ENCODE measurements around the gene KLHL33.

Gene KLHL33

GRCh38 chr14:20400589-20400964 lies 35.4 kb downstream of the KLHL33 start:
- no peak for DNase-seq (ENCODE audit: low read depth, low spot score)
- ChIA-PET POLR2A (interaction anchor here (0.7 kb wide), 1 partner anchor 671 kb away, joined by 3 read pairs; no protein-coding TSS in a partner anchor), CTCF (interaction anchor here (3.1 kb wide), 1 partner anchor 15 kb away, joined by 18 read pairs; no protein-coding TSS in a partner anchor)
- H3K4me3 ChIP-seq (ENCODE audit: low read depth, low read length): no peak overlapping the region
- TF ChIP-seq CTCF (IDR thresholded peaks at IDR 0.05; ENCODE audit: insufficient read depth, low read length, missing control alignments): no peak

GRCh38 chr14:20397511-20397910 lies 38.5 kb downstream of the KLHL33 start:
- DNase-seq (ENCODE audit: low read depth, low spot score): no peak
- ChIA-PET CTCF (interaction anchor here (0.9 kb wide), 1 partner anchor 19 kb away, joined by 3 read pairs; no protein-coding TSS in a partner anchor), POLR2A (no interaction called here)
- no peak for TF ChIP-seq CTCF (IDR thresholded peaks at IDR 0.05; ENCODE audit: insufficient read depth, low read length, missing control alignments)
- no peak overlapping the region for H3K4me3 ChIP-seq (ENCODE audit: low read depth, low read length)

GRCh38 chr14:20391505-20391904 lies 44.5 kb downstream of the KLHL33 start:
- DNase-seq (ENCODE audit: low read depth, low spot score): no peak
- CTCF ChIA-PET: interaction anchor here (1.9 kb wide), 1 partner anchor 24 kb away, joined by 7 read pairs; no protein-coding TSS in a partner anchor
- H3K4me3 ChIP-seq (ENCODE audit: low read depth, low read length): no peak overlapping the region
- POLR2A ChIA-PET: no interaction called here
- TF ChIP-seq CTCF (IDR thresholded peaks at IDR 0.05; ENCODE audit: insufficient read depth, low read length, missing control alignments): no peak

GRCh38 chr14:20388159-20388558 lies 47.8 kb downstream of the KLHL33 start:
- no peak overlapping the region for H3K4me3 ChIP-seq (ENCODE audit: low read depth, low read length)
- ChIA-PET POLR2A (no interaction called here), CTCF (no interaction called here)
- TF ChIP-seq CTCF (IDR thresholded peaks at IDR 0.05; ENCODE audit: insufficient read depth, low read length, missing control alignments): no peak
- DNase-seq (ENCODE audit: low read depth, low spot score): no peak

GRCh38 chr14:20387576-20387975 lies 48.4 kb downstream of the KLHL33 start:
- no peak for DNase-seq (ENCODE audit: low read depth, low spot score)

GRCh38 chr14:20386276-20386855 lies 49.6 kb downstream of the KLHL33 start:
- POLR2A ChIA-PET: no interaction called here

More at GRCh38 chr14:20387576-20387975, 48.4 kb downstream of the KLHL33 start:
- POLR2A ChIA-PET: no interaction called here
- CTCF ChIA-PET: no interaction called here
- H3K4me3 ChIP-seq (ENCODE audit: low read depth, low read length): no peak overlapping the region
- no peak for TF ChIP-seq CTCF (IDR thresholded peaks at IDR 0.05; ENCODE audit: insufficient read depth, low read length, missing control alignments)

More at GRCh38 chr14:20386276-20386855, 49.6 kb downstream of the KLHL33 start:
- TF ChIP-seq CTCF (IDR thresholded peaks at IDR 0.05; ENCODE audit: insufficient read depth, low read length, missing control alignments): no peak
- no peak overlapping the region for H3K4me3 ChIP-seq (ENCODE audit: low read depth, low read length)
- no peak for DNase-seq (ENCODE audit: low read depth, low spot score)
- CTCF ChIA-PET: no interaction called here
